Activated T-cell treated with anti-CD3 and anti-CD28 coated beads, Interleukin-2, amount 50 U/mL, for 4 hours (primary cell): ENCODE data around the gene TMEM169. TPM values are rescaled to one million over a fixed set of nuclear protein-coding genes. Genes with fewer than 3 reads are reported as not detected.
A peak's percentile ranks its signal among the peaks of the same experiment; 100 is the strongest.
"Not testable (repeated sequence)": the region's sequence is repeated elsewhere in the genome, so short reads cannot be mapped to it uniquely, and the experiment has no call there.

Experiments used
- ATAC-seq, 2 donors: fragments of 200-7000 bp; cut with Tn5 transposase; one replicate each; pipeline ENCODE4 v1.10.0; 2021
- DNase-seq: peaks from one replicate; pipeline ENCODE4 v3.0.0-alpha.2; 2020
- H3K27me3 Mint-ChIP-seq: one replicate; pipeline ENCODE4 v1.8.0; 2021; ENCODE audit warnings: low read depth, mixed read lengths
- H3K36me3 Mint-ChIP-seq: one replicate; pipeline ENCODE4 v1.8.0; 2022; ENCODE audit warnings: mixed read lengths; ENCODE audit not compliant: insufficient read depth
- H3K4me1 Mint-ChIP-seq: one replicate; pipeline ENCODE4 v1.8.0; 2021; ENCODE audit warnings: low read depth, mixed read lengths
- H3K4me3 Mint-ChIP-seq: one replicate; pipeline ENCODE4 v1.8.0; 2021; ENCODE audit warnings: mild to moderate bottlenecking, moderate library complexity, mixed read lengths
- H3K9me3 Mint-ChIP-seq: one replicate; pipeline ENCODE4 v1.8.0; 2021; ENCODE audit warnings: mixed read lengths
- total RNA-seq, 3 donors: library from RNA; stranded (reverse); gene quantifications; one replicate each; pipeline ENCODE4 v1.2.1, GENCODE V29; 2021

The TMEM169 gene
- total RNA-seq, 3 donors from 2014 or later, result 0.08 to 0.53 (median 0.27) TPM

GRCh38 chr2:216118474-216118873 is 36.8 kb downstream of the TMEM169 start:
- Mint-ChIP-seq H3K4me1 (peaks cover 81% of the 10 kb centered on the region), H3K9me3 (no peaks in the 10 kb centered on the region), H3K27me3 (no peaks in the 10 kb centered on the region), H3K4me3 (no peak overlapping the region), H3K36me3 (peaks cover 70% of the 10 kb centered on the region)
- no peak for ATAC-seq
- DNase-seq, result no peak

- Mint-ChIP-seq H3K4me1 (peaks cover 77% of the 10 kb centered on the region), H3K27me3 (no peaks in the 10 kb centered on the region), H3K9me3 (no peaks in the 10 kb centered on the region), H3K36me3 (peaks cover 67% of the 10 kb centered on the region), H3K4me3 (no peak overlapping the region)
- ATAC-seq (no peak), DNase-seq (no peak)
Observed at GRCh38 chr2:216119146-216119545, 37.4 kb downstream of the TMEM169 start.

GRCh38 chr2:216119986-216120385 is 38.3 kb downstream of the TMEM169 start:
- peaks cover 66% of the 10 kb centered on the region for H3K36me3 Mint-ChIP-seq
- no peaks in the 10 kb centered on the region for H3K27me3 Mint-ChIP-seq
- DNase-seq, result no peak
- peaks cover 74% of the 10 kb centered on the region for H3K4me1 Mint-ChIP-seq
- peak; percentile 91 to 95 for ATAC-seq
- no peaks in the 10 kb centered on the region for H3K9me3 Mint-ChIP-seq
- H3K4me3 Mint-ChIP-seq, result peak overlapping the region; percentile 48

GRCh38 chr2:216121255-216121654 is 39.5 kb downstream of the TMEM169 start:
- no peak for ATAC-seq
- Mint-ChIP-seq H3K4me3 (no peak overlapping the region), H3K36me3 (peaks cover 67% of the 10 kb centered on the region)

GRCh38 chr2:216126943-216127342 is 45.2 kb downstream of the TMEM169 start:
- Mint-ChIP-seq H3K9me3 (no peaks in the 10 kb centered on the region), H3K4me3 (no peak overlapping the region), H3K27me3 (no peaks in the 10 kb centered on the region), H3K4me1 (peaks cover 62% of the 10 kb centered on the region), H3K36me3 (peaks cover 62% of the 10 kb centered on the region)
- no peak for ATAC-seq
- no peak for DNase-seq

More at GRCh38 chr2:216121255-216121654, 39.5 kb downstream of the TMEM169 start:
- H3K27me3 Mint-ChIP-seq, result no peaks in the 10 kb centered on the region
- H3K9me3 Mint-ChIP-seq, result no peaks in the 10 kb centered on the region
- no peak for DNase-seq
- H3K4me1 Mint-ChIP-seq, result peaks cover 71% of the 10 kb centered on the region

GRCh38 chr2:216130346-216130971 is 48.7 kb downstream of the TMEM169 start:
- H3K4me3 Mint-ChIP-seq, result no peak overlapping the region
- H3K9me3 Mint-ChIP-seq, result no peaks in the 10 kb centered on the region
- ATAC-seq (no peak), DNase-seq (no peak)
- H3K36me3 Mint-ChIP-seq, result peaks cover 70% of the 10 kb centered on the region
- peaks cover 68% of the 10 kb centered on the region for H3K4me1 Mint-ChIP-seq
- no peaks in the 10 kb centered on the region for H3K27me3 Mint-ChIP-seq

- no peak overlapping the region for H3K4me3 Mint-ChIP-seq
- peak in 1 of 2 donors; percentile 55 for ATAC-seq
- H3K36me3 Mint-ChIP-seq, result peaks cover 71% of the 10 kb centered on the region
- no peaks in the 10 kb centered on the region for H3K27me3 Mint-ChIP-seq
- no peaks in the 10 kb centered on the region for H3K9me3 Mint-ChIP-seq
- H3K4me1 Mint-ChIP-seq, result peaks cover 64% of the 10 kb centered on the region
- no peak for DNase-seq
Observed at GRCh38 chr2:216131175-216131926, 49.6 kb downstream of the TMEM169 start.

- ATAC-seq, result no peak
- no peak overlapping the region for H3K4me3 Mint-ChIP-seq
- no peaks in the 10 kb centered on the region for H3K27me3 Mint-ChIP-seq
- peaks cover 61% of the 10 kb centered on the region for H3K4me1 Mint-ChIP-seq
- H3K9me3 Mint-ChIP-seq, result no peaks in the 10 kb centered on the region
- H3K36me3 Mint-ChIP-seq, result peaks cover 72% of the 10 kb centered on the region
- DNase-seq, result no peak
Observed at GRCh38 chr2:216132585-216132984, 50.9 kb downstream of the TMEM169 start.

GRCh38 chr2:216133397-216133796 is 51.7 kb downstream of the TMEM169 start:
- no peak for ATAC-seq
- no peaks in the 10 kb centered on the region for H3K9me3 Mint-ChIP-seq
- no peaks in the 10 kb centered on the region for H3K27me3 Mint-ChIP-seq
- no peak overlapping the region for H3K4me3 Mint-ChIP-seq
- H3K36me3 Mint-ChIP-seq, result peaks cover 75% of the 10 kb centered on the region
- DNase-seq, result no peak
- H3K4me1 Mint-ChIP-seq, result peaks cover 55% of the 10 kb centered on the region

- Mint-ChIP-seq H3K36me3 (peaks cover 80% of the 10 kb centered on the region), H3K27me3 (no peaks in the 10 kb centered on the region), H3K4me3 (no peak overlapping the region), H3K9me3 (no peaks in the 10 kb centered on the region), H3K4me1 (peaks cover 47% of the 10 kb centered on the region)
- DNase-seq, result no peak
- peak in 1 of 2 donors; percentile 38 for ATAC-seq
Observed at GRCh38 chr2:216134958-216135541, 53.3 kb downstream of the TMEM169 start.

GRCh38 chr2:216139884-216140283 is 58.2 kb downstream of the TMEM169 start:
- Mint-ChIP-seq H3K27me3 (no peaks in the 10 kb centered on the region), H3K36me3 (peaks cover 61% of the 10 kb centered on the region), H3K9me3 (no peaks in the 10 kb centered on the region), H3K4me3 (no peak overlapping the region), H3K4me1 (peaks cover 22% of the 10 kb centered on the region)
- DNase-seq (no peak), ATAC-seq (no peak)

GRCh38 chr2:216141516-216141915 is 59.8 kb downstream of the TMEM169 start:
- ATAC-seq, H3K4me3 Mint-ChIP-seq, H3K9me3 Mint-ChIP-seq, DNase-seq, H3K27me3 Mint-ChIP-seq: not testable (repeated sequence)
- Mint-ChIP-seq H3K36me3 (peaks cover 46% of the 10 kb centered on the region), H3K4me1 (peaks cover 14% of the 10 kb centered on the region)

GRCh38 chr2:216142540-216142939 is 60.8 kb downstream of the TMEM169 start:
- Mint-ChIP-seq H3K4me1 (peaks cover 21% of the 10 kb centered on the region), H3K4me3 (no peak overlapping the region), H3K36me3 (peaks cover 50% of the 10 kb centered on the region), H3K9me3 (no peaks in the 10 kb centered on the region), H3K27me3 (no peaks in the 10 kb centered on the region)
- DNase-seq (peak; percentile 7), ATAC-seq (peak; percentile 98 to 99)

- Mint-ChIP-seq H3K9me3 (no peaks in the 10 kb centered on the region), H3K27me3 (no peaks in the 10 kb centered on the region), H3K36me3 (peaks cover 50% of the 10 kb centered on the region), H3K4me1 (peaks cover 19% of the 10 kb centered on the region), H3K4me3 (no peak overlapping the region)
- no peak for ATAC-seq
- no peak for DNase-seq
Observed at GRCh38 chr2:216144372-216144771, 62.7 kb downstream of the TMEM169 start.

- DNase-seq (no peak), ATAC-seq (no peak)
- Mint-ChIP-seq H3K9me3 (no peaks in the 10 kb centered on the region), H3K4me1 (peaks cover 19% of the 10 kb centered on the region), H3K27me3 (no peaks in the 10 kb centered on the region), H3K4me3 (no peak overlapping the region), H3K36me3 (peaks cover 50% of the 10 kb centered on the region)
Observed at GRCh38 chr2:216144857-216145256, 63.1 kb downstream of the TMEM169 start.
